MM.1S (cell line): ENCODE results near the gene GFRA1.
"Not testable (repeated sequence)": the region's sequence is repeated elsewhere in the genome, so short reads cannot be mapped to it uniquely, and the experiment has no call there.

Experiments used
- DNase-seq: peaks from one replicate; pipeline ENCODE4 v3.0.0-alpha.2; 2015
- H2AFZ ChIP-seq: fragments of 300-600 bp; sonication (generic); 2 replicates; pipeline ENCODE4 v1.6.0; 2016; ENCODE audit warnings: antibody characterized with exemption, low read length
- H3F3A ChIP-seq: fragments of 300-600 bp; sonication (generic); 2 replicates; pipeline ENCODE4 v1.6.1; 2016; ENCODE audit warnings: mild to moderate bottlenecking, antibody characterized with exemption, low read length, moderate library complexity, mixed read lengths; ENCODE audit not compliant: insufficient read depth
- H3K27ac ChIP-seq: fragments of 300-600 bp; sonication (generic); 2 replicates; pipeline ENCODE4 v1.5.1; 2016; ENCODE audit warnings: mild to moderate bottlenecking, low read length
- H3K27me3 ChIP-seq: fragments of 300-600 bp; sonication (generic); replicated peaks from 2 replicates; pipeline ENCODE4 v1.6.0; 2016; ENCODE audit warnings: low read length; ENCODE audit not compliant: insufficient read depth
- H3K36me3 ChIP-seq: fragments of 300-600 bp; sonication (generic); replicated peaks from 2 replicates; pipeline ENCODE4 v1.6.1; 2016; ENCODE audit warnings: mild to moderate bottlenecking, low read length, mixed read lengths; ENCODE audit not compliant: insufficient read depth
- H3K4me1 ChIP-seq: fragments of 300-600 bp; sonication (generic); 2 replicates; pipeline ENCODE4 v1.6.1; 2016; ENCODE audit warnings: low read length, mixed read lengths
- H3K4me2 ChIP-seq: fragments of 300-600 bp; sonication (generic); 2 replicates; pipeline ENCODE4 v1.6.0; 2016; ENCODE audit warnings: low read depth, low read length
- H3K4me3 ChIP-seq: fragments of 300-600 bp; sonication (generic); 2 replicates; pipeline ENCODE4 v1.5.1; 2016; ENCODE audit warnings: low read length, mixed read lengths
- H3K79me2 ChIP-seq: fragments of 300-600 bp; sonication (generic); 2 replicates; pipeline ENCODE4 v1.6.1; 2016; ENCODE audit warnings: mixed run types, low read length, mixed read lengths
- H3K9ac ChIP-seq: fragments of 300-600 bp; sonication (generic); 2 replicates; pipeline ENCODE4 v1.6.1; 2016; ENCODE audit warnings: low read length, mixed read lengths
- H3K9me2 ChIP-seq: fragments of 300-600 bp; sonication (generic); replicated peaks from 2 replicates; pipeline ENCODE4 v1.6.1; 2016; ENCODE audit warnings: mild to moderate bottlenecking, low read length, mixed read lengths; ENCODE audit not compliant: insufficient read depth
- H3K9me3 ChIP-seq: fragments of 300-600 bp; sonication (generic); replicated peaks from 2 replicates; pipeline ENCODE4 v1.6.1; 2016; ENCODE audit warnings: mild to moderate bottlenecking, low read length, mixed read lengths; ENCODE audit not compliant: insufficient read depth
- H4K20me1 ChIP-seq: fragments of 300-600 bp; sonication (generic); 2 replicates; pipeline ENCODE4 v1.6.1; 2016; ENCODE audit warnings: mild to moderate bottlenecking, low read length, moderate library complexity, mixed read lengths; ENCODE audit not compliant: insufficient read depth
- EZH2 ChIP-seq: fragments of 300-600 bp; sonication (generic); optimal IDR thresholded peaks from 2 replicates; pipeline ENCODE3; 2017; ENCODE audit warnings: low read depth, mild to moderate bottlenecking, antibody characterized with exemption, low read length, mixed read lengths
- EZH2phosphoT487 ChIP-seq: fragments of 300-600 bp; sonication (generic); IDR thresholded peaks from 2 replicates; pipeline ENCODE4 v1.6.1; 2018; ENCODE audit warnings: antibody characterized with exemption, low read length
- TF ChIP-seq, protein P1 (sequence below): fragments of 300-600 bp; sonication (generic); IDR thresholded peaks from 2 replicates; pipeline ENCODE4 v1.5.1; 2016; ENCODE audit warnings: antibody characterized with exemption, low read length, mixed read lengths

Gene GFRA1

DNA sequence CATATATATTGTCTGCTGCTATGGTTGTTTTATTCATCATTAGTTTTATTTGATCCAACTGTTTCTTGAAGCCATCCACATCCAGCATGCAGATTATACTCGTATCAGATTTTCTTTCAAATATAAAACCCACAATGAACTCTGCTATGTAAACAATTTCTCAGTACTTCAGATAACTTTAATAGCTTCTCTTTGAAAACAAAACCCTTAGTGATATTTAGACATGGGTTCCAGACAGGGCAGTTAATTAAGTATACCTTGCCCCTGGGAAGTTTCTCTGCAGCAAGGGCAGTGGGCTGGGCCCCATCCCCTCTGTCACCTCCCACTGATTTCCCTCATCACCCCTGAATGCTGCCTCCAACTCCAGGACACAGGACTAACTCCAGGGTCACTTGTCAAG lies 104.3 kb downstream of the GFRA1 start:
- Histone ChIP-seq H3K27ac (no peak overlapping the region), H3K27me3 (no peaks in the 10 kb centered on the region), H4K20me1 (no peaks in the 10 kb centered on the region), H3F3A (no peaks in the 10 kb centered on the region), H3K4me2 (no peak overlapping the region), H2AFZ (no peak overlapping the region), H3K9me3 (no peaks in the 10 kb centered on the region), H3K9ac (no peak overlapping the region), H3K4me1 (no peaks in the 10 kb centered on the region), H3K9me2 (no peaks in the 10 kb centered on the region), H3K79me2 (no peaks in the 10 kb centered on the region), H3K4me3 (no peak overlapping the region), H3K36me3 (no peaks in the 10 kb centered on the region)
- no peak for DNase-seq
- TF ChIP-seq EZH2, result no peak
- TF ChIP-seq, protein P1, sequence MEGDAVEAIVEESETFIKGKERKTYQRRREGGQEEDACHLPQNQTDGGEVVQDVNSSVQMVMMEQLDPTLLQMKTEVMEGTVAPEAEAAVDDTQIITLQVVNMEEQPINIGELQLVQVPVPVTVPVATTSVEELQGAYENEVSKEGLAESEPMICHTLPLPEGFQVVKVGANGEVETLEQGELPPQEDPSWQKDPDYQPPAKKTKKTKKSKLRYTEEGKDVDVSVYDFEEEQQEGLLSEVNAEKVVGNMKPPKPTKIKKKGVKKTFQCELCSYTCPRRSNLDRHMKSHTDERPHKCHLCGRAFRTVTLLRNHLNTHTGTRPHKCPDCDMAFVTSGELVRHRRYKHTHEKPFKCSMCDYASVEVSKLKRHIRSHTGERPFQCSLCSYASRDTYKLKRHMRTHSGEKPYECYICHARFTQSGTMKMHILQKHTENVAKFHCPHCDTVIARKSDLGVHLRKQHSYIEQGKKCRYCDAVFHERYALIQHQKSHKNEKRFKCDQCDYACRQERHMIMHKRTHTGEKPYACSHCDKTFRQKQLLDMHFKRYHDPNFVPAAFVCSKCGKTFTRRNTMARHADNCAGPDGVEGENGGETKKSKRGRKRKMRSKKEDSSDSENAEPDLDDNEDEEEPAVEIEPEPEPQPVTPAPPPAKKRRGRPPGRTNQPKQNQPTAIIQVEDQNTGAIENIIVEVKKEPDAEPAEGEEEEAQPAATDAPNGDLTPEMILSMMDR, result no peak
- TF ChIP-seq EZH2phosphoT487, result no peak

DNA sequence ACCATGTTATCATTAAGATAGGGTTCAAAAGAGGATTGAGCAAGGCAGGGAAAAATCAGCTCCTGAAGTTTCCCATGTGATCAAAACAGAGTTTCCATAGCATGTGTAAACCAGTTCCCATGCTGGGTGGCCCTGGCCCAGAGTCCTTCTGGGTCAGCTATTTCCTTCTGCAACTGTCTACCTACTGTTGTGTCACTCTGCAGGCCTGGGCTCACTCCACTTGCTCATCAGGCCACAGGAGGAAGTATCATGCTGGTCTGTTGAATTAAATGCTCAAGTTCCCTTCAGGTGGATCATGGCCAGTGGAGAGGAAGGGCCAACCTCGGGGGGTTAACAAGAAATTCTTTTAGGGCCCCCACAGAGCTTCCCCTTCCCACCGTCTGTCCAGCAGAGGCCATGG lies 104.7 kb downstream of the GFRA1 start:
- Histone ChIP-seq H4K20me1 (no peaks in the 10 kb centered on the region), H3K9me3 (no peaks in the 10 kb centered on the region), H3K36me3 (no peaks in the 10 kb centered on the region), H3K9ac (no peak overlapping the region), H3K27me3 (no peaks in the 10 kb centered on the region), H2AFZ (no peak overlapping the region), H3K4me1 (no peaks in the 10 kb centered on the region), H3K9me2 (no peaks in the 10 kb centered on the region), H3K27ac (no peak overlapping the region), H3F3A (no peaks in the 10 kb centered on the region), H3K79me2 (no peaks in the 10 kb centered on the region), H3K4me2 (no peak overlapping the region), H3K4me3 (no peak overlapping the region)
- TF ChIP-seq EZH2phosphoT487, result no peak
- TF ChIP-seq, protein P1, result no peak
- no peak for DNase-seq

DNA sequence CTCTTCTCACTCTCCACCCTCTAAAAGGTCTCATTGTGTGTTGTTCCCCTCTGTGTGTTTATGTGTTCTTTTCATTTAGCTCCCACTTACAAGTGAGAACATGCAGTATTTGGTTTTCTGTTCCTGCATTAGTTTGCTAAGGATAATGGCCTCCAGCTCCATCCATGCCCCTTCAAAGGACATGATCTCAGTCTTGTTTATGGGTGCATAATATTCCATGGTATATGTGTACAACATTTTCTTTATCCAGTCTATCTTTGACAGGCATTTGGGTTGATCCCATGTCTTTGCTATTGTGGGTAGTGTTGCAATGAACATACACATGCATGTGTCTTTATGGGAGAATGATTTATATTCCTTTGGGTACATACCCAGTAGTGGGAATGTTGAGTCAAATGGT lies 107.1 kb downstream of the GFRA1 start:
- H2AFZ ChIP-seq, H3K9me3 ChIP-seq, H4K20me1 ChIP-seq, H3K4me2 ChIP-seq, H3K4me1 ChIP-seq, H3K9ac ChIP-seq, H3F3A ChIP-seq, H3K36me3 ChIP-seq, H3K9me2 ChIP-seq, H3K4me3 ChIP-seq, DNase-seq, H3K27ac ChIP-seq, H3K27me3 ChIP-seq, H3K79me2 ChIP-seq: not testable (repeated sequence)

DNA sequence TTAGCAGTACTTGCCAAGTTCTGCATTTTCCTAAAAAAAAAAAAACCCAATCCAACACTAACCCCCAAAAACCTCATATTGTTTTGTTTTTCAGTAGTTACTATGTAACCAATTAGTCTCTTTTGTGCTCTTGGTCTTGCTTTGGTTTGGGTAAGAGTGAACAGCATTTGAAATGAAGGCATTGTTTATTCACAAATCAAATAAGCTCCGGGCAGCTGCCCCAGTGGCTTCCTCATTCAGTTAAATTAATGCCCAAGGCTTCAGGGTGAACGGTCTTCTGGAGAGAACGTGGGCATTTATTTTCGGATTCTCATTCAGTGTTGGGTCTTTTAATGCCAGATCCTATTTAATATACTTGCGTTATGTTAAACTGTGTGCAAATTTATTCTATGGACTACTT lies 108.7 kb downstream of the GFRA1 start:
- DNase-seq, result no peak
- H3K4me3 ChIP-seq, result no peak overlapping the region
- no peak overlapping the region for H3K4me2 ChIP-seq
- no peaks in the 10 kb centered on the region for H3K79me2 ChIP-seq
- no peak overlapping the region for H3K9ac ChIP-seq
- no peaks in the 10 kb centered on the region for H3K27me3 ChIP-seq
- H3K4me1 ChIP-seq, result no peaks in the 10 kb centered on the region
- H3K27ac ChIP-seq, result no peak overlapping the region
- no peaks in the 10 kb centered on the region for H4K20me1 ChIP-seq
- H3K36me3 ChIP-seq, result no peaks in the 10 kb centered on the region
- no peaks in the 10 kb centered on the region for H3K9me3 ChIP-seq
- H2AFZ ChIP-seq, result no peak overlapping the region
- TF ChIP-seq, protein P1, result no peak
- no peaks in the 10 kb centered on the region for H3K9me2 ChIP-seq
- no peaks in the 10 kb centered on the region for H3F3A ChIP-seq
